GM12873 (cell line): ENCODE measurements around the gene MAP2K5.

ENCODE experiments used
- TF ChIP-seq, protein P1 (sequence below): IDR thresholded peaks from 2 replicates; pipeline ENCODE4 v1.5.1; 2012; ENCODE audit warnings: low read depth, mild to moderate bottlenecking, moderate library complexity, low read length, control low read depth; ENCODE audit not compliant: insufficient read depth; ENCODE audit errors: missing control alignments

Gene MAP2K5

DNA sequence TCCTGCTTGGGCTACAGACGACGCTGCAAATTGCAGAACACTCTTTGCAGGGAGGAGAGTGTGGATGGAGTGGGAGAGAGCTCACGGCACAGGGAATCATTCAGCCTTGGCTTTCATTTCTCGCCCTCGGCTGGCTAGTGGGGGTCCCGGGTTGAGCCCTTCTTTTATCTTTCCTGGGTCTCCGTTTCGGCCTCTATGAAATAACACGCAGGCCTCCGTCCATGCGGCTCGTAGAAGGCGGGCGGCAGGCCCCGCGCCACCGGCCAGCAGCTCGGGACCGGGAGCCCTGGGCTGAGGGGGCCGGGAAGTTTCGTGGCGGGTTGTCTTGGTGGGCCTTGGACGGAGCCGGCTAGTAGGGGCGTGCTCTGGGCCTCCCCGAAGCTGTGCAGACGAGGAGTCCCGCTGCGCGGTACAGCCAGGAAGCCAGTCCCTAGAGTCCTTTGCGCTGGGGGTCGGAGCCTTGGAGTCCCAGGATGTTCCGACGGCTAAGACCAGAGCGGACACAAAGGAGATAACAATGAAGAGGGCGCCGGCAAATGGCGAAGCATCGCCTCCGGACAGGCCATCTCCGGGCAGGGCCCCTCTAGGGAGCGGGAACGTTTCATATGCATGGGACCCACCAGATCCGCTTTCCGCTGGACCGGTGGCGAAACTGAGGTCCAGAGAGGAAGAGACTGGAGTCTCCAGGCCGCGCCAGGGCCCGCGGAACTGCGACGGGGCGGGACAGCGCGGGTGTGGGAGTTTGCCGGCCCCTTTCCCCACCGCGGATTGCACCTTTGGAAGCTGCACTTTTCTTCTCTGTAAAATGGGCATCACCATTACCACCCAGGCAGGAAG is 293.0 kb downstream of the MAP2K5 start:
- TF ChIP-seq, protein P1, sequence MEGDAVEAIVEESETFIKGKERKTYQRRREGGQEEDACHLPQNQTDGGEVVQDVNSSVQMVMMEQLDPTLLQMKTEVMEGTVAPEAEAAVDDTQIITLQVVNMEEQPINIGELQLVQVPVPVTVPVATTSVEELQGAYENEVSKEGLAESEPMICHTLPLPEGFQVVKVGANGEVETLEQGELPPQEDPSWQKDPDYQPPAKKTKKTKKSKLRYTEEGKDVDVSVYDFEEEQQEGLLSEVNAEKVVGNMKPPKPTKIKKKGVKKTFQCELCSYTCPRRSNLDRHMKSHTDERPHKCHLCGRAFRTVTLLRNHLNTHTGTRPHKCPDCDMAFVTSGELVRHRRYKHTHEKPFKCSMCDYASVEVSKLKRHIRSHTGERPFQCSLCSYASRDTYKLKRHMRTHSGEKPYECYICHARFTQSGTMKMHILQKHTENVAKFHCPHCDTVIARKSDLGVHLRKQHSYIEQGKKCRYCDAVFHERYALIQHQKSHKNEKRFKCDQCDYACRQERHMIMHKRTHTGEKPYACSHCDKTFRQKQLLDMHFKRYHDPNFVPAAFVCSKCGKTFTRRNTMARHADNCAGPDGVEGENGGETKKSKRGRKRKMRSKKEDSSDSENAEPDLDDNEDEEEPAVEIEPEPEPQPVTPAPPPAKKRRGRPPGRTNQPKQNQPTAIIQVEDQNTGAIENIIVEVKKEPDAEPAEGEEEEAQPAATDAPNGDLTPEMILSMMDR = no peak

DNA sequence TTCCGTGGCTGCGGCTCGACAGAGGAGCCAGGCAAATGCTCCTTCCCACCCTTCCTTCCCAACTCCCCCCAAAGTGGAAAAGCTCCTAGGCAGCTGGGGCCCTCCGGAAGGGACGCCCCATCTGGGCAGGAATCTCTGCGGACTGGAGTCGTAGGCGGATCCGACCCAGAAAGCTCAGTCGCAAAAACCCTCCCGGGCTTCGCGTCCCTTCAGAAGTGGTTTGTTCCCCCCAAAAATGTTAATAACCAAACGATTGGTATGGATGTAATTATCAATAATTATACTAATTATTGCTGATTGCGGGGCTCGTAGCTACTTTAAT is 293.6 kb downstream of the MAP2K5 start:
- TF ChIP-seq, protein P1 = no peak

DNA sequence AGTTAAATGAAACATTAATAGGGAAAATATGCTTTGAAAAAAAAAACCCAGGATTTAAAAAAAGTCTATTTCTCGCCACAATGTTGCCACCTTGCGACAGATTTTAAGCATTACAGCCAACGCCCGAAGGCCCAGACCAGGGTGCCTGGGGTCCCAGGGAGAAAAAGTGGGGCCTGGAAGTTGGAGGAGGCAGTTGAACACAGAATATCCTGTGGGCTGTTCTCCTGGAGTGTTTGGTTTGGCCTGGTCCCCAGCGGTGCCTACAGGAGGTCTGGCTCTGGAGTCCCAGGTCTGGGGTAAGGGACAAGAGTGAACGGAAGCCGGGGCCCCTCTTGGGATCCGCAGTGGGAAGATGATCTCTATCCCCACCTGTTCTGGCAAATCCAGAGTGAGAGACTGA is 294.0 kb downstream of the MAP2K5 start:
- TF ChIP-seq, protein P1 = peak; percentile 68

DNA sequence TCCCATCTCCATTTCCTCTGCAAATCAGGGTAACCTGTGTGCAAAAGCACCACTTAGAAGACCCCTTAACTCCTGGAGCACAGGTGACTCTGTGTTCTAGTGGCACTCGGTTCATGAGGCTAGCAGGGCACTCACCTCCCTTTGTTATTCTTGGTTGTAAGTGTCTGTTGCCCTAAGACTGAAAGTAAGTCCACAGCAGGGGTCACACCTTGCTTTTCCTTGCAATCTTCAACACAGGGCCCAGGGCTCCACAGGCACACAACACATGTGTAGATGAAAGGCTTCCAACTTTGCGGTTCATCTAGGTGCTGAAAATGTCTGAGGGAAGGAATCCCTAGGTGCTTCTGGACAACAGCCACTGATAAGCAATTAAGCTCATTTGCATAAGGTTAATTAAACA is 294.5 kb downstream of the MAP2K5 start:
- TF ChIP-seq, protein P1 = no peak

DNA sequence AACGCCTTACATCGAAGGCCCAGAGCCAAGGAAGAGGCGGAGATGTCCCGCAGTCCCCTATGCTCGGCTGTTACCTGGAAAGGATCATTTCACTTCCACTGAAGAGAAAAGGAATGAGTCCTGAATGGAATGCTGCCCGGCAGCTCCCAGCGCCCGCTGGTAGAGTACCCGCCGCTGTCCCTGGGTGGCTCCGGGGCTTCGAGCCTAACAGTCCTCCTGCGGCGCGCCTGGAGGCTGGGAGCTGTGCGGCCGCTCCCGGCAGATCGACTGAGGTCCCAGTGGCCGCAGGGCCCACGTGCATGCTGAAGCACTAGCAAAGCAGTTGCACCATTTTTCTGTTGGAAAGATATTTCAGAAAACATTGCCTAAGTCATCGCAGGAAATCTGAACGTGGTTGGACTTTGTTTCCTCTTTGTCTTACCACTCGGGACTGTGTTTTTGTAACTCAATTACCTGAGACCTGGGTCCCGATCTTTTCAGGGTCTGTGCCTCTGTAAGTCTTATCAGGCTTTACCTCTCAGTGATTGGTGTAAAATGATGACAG is 296.4 kb downstream of the MAP2K5 start:
- TF ChIP-seq, protein P1 = no peak

DNA sequence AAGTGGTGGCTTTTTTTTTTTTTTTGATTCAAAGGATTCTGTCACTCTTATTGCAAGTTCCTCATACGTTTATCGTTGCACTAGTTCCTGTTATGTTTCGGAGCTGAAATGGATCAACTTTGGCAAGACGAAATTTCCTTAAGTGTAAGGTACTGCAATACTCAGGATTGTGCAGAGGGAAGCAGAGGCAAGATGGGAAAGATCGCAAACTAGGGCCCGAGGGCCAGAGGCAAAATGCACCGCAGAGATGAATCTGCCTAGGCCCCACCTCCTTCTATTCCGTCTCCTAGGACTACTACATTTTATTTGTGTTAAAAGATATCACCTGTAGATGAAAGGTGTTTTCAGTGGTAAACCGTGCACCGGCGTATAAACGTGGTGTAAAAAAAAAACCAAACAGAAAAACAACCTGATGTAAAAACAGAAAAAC is 297.0 kb downstream of the MAP2K5 start:
- TF ChIP-seq, protein P1 = no peak

DNA sequence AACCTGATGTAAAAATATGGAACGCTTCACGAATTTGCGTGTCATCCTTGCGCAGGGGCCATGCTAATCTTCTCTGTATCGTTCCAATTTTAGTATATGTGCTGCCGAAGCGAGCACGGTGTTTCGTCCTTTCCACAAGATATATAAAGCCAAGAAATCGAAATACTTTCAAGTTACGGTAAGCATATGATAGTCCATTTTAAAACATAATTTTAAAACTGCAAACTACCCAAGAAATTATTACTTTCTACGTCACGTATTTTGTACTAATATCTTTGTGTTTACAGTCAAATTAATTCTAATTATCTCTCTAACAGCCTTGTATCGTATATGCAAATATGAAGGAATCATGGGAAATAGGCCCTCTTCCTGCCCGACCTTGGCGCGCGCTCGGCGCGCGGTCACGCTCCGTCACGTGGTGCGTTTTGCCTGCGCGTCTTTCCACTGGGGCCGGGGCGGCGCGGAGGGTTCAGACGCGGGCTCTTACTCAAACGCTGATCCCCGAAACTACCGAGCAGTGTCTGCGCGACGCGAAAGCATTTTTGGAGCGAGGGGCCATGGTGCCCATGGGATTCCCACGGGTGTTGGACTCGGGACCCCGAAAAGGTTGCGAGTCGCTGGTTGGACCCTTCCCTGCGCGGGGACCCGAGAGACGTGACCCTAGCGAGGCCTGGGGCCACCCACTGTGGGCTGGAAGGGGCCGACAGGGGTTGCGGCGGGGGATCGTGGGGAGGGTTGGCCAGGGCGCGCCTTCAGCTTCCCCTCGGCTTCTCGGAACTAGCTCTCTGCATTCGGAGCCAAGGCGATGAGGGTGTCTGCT is 297.6 kb downstream of the MAP2K5 start, which contains the start of gene RNU6-1:
Gene RNU6-1, minus strand, starts transcription at position 117 of the 820 bp plus-strand sequence.
- TF ChIP-seq, protein P1 = no peak
